Stomach smooth muscle (tissue), 2 donors: Measurements from ENCODE around the gene OBSCN.

ENCODE experiments used
- H3K27ac ChIP-seq: one replicate; pipeline ENCODE4 v1.7.0; 2013; ENCODE audit warnings: mild to moderate bottlenecking, low read length, inconsistent platforms
- H3K27me3 ChIP-seq, 2 donors: one replicate each; pipeline ENCODE4 v1.7.0; 2013; ENCODE audit warnings: low read length in 2 of 2; ENCODE audit not compliant: insufficient read depth in 2 of 2, control insufficient read depth in 1 of 2
- H3K36me3 ChIP-seq, 2 donors: one replicate each; pipeline ENCODE4 v1.7.0; 2013; ENCODE audit warnings: low read length in 2 of 2; ENCODE audit not compliant: control insufficient read depth in 2 of 2, insufficient read depth in 2 of 2
- H3K4me1 ChIP-seq: one replicate; pipeline ENCODE4 v1.7.0; 2013; ENCODE audit warnings: low read length; ENCODE audit not compliant: control insufficient read depth, insufficient read depth
- H3K4me3 ChIP-seq, 2 donors: one replicate each; pipeline ENCODE4 v1.7.0; 2013; ENCODE audit warnings: low read length in 2 of 2
- H3K9ac ChIP-seq, 2 donors: one replicate each; pipeline ENCODE4 v1.7.0; 2013; ENCODE audit warnings: low read length in 2 of 2, mild to moderate bottlenecking in 1 of 2
- H3K9me3 ChIP-seq, 2 donors: one replicate each; pipeline ENCODE4 v1.7.0; 2013; ENCODE audit warnings: low read length in 2 of 2; ENCODE audit not compliant: control insufficient read depth in 2 of 2
- donor health status: healthy.
- donor health status: Pancreatic carcinoma.

The OBSCN gene

DNA sequence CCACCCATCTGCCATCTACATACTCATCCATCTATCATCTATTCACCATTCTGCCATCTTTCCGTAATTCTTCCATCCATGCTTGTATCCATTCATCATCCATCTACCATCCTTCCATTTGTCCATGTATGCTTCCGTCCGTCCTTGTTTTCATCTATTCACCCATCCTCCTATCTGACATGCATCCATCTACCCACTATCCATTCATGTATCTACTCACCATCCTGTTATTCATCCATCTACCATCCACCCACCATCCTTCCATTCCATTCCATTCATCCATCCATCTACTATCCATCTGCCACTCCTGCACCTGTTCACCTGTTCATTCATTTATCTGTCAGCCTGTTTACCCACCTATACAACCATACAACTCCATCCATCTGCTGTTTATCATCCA is 112.5 kb downstream of the OBSCN start:
- no peaks in the 10 kb centered on the region for H3K27me3 ChIP-seq
- no peak overlapping the region for H3K4me3 ChIP-seq
- no peaks in the 10 kb centered on the region for H3K4me1 ChIP-seq
- H3K27ac ChIP-seq = no peak overlapping the region
- H3K9me3 ChIP-seq = peaks cover 3 to 5% of the 10 kb centered on the region in 2 donors
- peaks cover 0 to 15% of the 10 kb centered on the region in 2 donors for H3K36me3 ChIP-seq
- no peak overlapping the region for H3K9ac ChIP-seq

DNA sequence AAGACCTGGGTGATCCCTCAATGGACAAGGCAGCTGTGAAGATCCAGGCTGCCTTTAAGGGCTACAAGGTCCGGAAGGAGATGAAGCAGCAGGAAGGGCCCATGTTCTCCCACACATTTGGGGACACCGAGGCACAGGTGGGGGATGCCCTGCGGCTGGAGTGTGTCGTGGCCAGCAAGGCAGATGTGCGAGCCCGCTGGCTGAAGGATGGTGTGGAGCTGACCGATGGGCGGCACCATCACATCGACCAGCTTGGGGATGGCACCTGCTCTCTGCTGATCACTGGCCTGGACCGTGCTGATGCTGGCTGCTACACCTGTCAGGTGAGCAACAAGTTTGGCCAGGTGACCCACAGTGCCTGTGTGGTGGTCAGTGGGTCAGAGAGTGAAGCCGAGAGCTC is 113.6 kb downstream of the OBSCN start:
- H3K4me1 ChIP-seq = no peaks in the 10 kb centered on the region
- no peak overlapping the region for H3K4me3 ChIP-seq
- H3K36me3 ChIP-seq = peaks cover 0 to 15% of the 10 kb centered on the region in 2 donors
- no peaks in the 10 kb centered on the region for H3K27me3 ChIP-seq
- H3K9me3 ChIP-seq = peaks cover 3 to 5% of the 10 kb centered on the region in 2 donors
- H3K27ac ChIP-seq = no peak overlapping the region
- no peak overlapping the region for H3K9ac ChIP-seq

DNA sequence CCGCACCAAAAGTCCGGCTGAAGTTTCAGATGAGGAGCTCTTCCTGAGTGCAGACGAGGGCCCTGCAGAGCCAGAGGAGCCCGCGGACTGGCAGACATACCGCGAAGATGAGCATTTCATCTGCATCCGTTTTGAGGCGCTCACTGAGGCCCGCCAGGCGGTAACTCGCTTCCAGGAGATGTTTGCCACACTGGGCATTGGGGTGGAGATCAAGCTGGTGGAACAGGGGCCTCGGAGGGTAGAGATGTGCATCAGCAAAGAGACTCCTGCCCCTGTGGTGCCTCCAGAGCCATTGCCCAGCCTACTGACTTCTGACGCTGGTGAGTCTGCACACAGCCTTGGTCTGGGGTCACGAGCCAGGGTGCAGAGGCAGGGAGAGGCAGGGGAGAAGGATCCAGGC is 114.1 kb downstream of the OBSCN start:
- H3K27ac ChIP-seq = no peak overlapping the region
- H3K4me1 ChIP-seq = no peaks in the 10 kb centered on the region
- H3K9me3 ChIP-seq = peaks cover 3 to 5% of the 10 kb centered on the region in 2 donors
- H3K9ac ChIP-seq = no peak overlapping the region
- no peaks in the 10 kb centered on the region for H3K27me3 ChIP-seq
- peaks cover 0 to 15% of the 10 kb centered on the region in 2 donors for H3K36me3 ChIP-seq
- no peak overlapping the region for H3K4me3 ChIP-seq

DNA sequence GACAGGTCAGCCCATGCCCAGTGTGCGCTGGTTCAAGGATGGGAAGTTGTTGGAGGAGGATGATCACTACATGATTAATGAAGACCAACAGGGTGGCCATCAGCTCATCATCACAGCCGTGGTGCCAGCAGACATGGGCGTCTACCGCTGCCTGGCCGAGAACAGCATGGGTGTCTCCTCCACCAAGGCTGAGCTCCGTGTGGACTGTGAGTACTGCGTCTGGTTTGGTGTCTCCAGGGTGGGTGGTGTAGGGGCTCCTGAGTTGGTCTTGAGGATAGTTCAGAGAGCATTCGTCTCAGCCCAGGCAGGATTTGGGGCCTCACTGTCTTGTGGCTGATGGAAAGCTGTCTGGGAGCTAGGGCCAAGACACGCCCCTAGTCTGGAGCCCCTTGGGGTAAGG is 115.6 kb downstream of the OBSCN start:
- Histone ChIP-seq H3K9me3 (peaks cover 3 to 5% of the 10 kb centered on the region in 2 donors), H3K4me3 (no peak overlapping the region), H3K4me1 (no peaks in the 10 kb centered on the region), H3K9ac (no peak overlapping the region), H3K36me3 (peaks cover 0 to 15% of the 10 kb centered on the region in 2 donors), H3K27ac (no peak overlapping the region), H3K27me3 (no peaks in the 10 kb centered on the region)

DNA sequence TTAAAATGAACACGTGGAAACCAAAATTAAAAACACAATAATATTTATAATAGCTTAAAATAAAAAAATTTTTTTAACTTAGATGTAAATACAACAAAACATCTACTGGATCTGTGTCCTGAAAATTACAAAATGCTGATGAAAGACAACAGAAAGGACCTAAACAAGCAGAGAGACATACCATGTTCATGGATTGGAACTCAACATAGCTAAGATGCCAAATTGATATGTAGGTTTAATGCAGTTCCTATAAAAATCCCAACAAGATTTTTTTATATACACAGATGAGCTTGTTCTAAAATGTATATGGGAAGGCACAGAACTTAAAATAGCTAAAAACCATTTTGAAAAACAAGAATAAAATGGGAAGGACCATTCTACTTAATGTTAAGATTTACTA is 117.4 kb downstream of the OBSCN start:
- no peaks in the 10 kb centered on the region for H3K4me1 ChIP-seq
- peaks cover 3 to 5% of the 10 kb centered on the region in 2 donors for H3K9me3 ChIP-seq
- peaks cover 0 to 10% of the 10 kb centered on the region in 2 donors for H3K36me3 ChIP-seq
- no peaks in the 10 kb centered on the region for H3K27me3 ChIP-seq
- H3K4me3 ChIP-seq = no peak overlapping the region
- H3K27ac ChIP-seq = no peak overlapping the region
- H3K9ac ChIP-seq = no peak overlapping the region

DNA sequence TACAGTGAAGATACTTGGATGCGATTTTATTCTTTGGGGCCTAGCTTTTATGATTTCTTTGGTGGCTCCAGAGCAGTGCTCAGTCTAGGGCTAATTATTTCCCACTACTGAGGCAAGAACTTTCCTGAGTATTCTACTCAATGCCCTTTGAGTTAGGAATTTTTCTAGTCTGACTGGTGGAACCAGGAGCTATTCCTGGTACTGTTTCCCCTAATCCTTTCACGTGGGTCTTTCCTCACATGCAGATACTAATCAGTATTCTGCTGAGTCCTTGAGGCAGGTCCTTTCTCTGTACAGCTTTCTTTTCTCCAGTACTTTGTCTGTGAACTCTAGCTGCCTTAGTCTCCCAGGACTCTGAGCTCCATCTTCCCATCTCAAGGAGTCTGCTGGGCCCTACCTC is 122.0 kb downstream of the OBSCN start:
- no peaks in the 10 kb centered on the region for H3K36me3 ChIP-seq
- H3K4me1 ChIP-seq = no peaks in the 10 kb centered on the region
- H3K9me3 ChIP-seq = peaks cover under 1 to 1% of the 10 kb centered on the region in 2 donors
- no peaks in the 10 kb centered on the region for H3K27me3 ChIP-seq
- no peak overlapping the region for H3K9ac ChIP-seq
- no peak overlapping the region for H3K4me3 ChIP-seq
- H3K27ac ChIP-seq = no peak overlapping the region

DNA sequence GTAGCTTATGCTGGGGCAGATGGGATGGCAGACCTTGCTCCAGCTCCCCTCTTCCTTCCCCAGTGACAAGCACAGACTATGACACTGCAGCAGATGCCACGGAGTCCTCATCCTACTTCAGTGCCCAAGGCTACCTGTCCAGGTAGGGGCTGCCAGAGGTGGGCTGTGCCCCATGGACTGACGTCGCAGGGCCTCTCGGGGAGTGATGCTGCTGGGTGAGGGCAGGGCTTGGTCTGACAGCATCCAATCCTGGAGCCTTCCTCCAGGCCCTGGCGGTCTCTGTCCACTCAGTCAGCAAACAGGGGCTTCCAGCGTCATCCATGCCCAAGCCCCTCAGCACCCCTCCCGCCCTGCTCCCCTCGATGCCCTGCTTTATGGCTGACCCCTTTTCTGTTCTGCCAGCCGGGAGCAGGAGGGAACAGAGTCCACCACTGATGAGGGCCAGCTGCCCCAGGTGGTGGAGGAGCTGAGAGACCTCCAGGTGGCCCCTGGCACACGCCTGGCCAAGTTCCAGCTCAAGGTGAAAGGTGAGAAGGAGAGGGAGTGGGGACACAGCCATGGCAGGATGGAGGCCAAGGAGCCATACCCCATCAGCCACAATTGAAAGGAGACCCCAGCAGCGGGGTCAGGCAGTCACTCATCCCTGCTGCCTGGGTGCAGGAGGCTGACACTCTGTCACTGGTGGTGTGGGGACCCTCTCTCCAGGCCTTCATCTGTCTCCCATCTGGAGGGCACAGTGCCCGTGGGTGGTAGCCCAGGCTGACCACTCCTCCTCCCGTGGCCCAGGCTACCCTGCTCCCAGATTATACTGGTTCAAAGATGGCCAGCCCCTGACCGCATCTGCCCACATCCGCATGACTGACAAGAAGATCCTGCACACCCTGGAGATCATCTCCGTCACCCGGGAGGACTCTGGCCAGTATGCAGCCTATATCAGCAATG is 125.2 kb downstream of the OBSCN start:
- no peaks in the 10 kb centered on the region for H3K36me3 ChIP-seq
- H3K27me3 ChIP-seq = no peaks in the 10 kb centered on the region
- no peak overlapping the region for H3K4me3 ChIP-seq
- no peak overlapping the region for H3K27ac ChIP-seq
- H3K4me1 ChIP-seq = no peaks in the 10 kb centered on the region
- no peak overlapping the region for H3K9ac ChIP-seq
- no peaks in the 10 kb centered on the region for H3K9me3 ChIP-seq

DNA sequence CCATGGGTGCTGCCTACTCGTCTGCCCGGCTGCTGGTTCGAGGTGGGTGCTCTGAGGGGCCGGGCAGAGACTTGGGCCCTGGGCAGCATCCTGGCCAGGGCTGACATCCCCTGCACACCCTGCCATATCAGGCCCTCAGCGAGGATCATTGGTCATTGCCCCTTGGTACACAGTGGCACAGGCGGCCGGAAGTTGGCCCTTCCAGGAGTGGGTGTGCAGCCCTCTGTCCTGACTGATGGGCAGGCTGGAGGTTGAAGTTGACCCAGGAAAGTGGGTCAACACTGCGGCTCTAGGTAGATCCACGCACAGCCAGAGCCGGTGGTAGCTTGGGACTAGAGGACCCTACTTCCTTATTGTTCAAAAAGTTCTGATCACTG is 125.9 kb downstream of the OBSCN start:
- H3K27me3 ChIP-seq = no peaks in the 10 kb centered on the region

DNA sequence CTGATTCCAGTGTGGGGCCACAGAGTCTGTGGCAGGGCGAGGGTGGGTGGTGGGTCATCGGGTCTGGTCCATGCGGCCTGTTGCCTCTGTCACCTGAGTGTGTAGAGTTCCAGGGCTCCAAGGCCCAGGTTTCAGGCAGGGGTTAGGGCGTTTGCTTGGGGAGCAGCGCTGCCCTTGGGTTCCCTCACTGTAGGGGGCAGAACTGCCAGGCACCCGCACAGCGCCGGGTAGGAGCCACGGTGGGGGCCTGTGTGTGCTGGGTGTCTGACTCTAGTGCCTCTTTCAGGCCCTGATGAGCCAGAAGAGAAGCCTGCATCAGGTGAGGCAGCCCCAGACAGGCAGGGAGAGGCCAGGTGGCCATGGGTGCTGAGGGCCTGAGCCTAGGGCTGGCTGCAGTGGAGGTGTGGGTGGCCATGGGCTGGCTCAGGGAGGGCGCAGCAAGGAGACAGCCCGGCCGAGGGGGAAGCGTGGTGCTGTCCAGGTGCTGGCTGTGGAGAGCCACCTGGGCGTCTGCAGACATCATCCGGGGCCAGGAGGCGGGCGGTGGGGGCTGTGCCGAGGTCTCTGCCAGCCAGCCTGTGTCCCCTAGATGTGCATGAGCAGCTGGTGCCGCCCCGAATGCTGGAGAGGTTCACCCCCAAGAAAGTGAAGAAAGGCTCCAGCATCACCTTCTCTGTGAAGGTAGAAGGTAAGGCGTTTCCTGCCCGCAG is 126.5 kb downstream of the OBSCN start:
- no peak overlapping the region for H3K9ac ChIP-seq
- no peak overlapping the region for H3K4me3 ChIP-seq
- no peaks in the 10 kb centered on the region for H3K9me3 ChIP-seq
- no peak overlapping the region for H3K27ac ChIP-seq
- no peaks in the 10 kb centered on the region for H3K36me3 ChIP-seq
- no peaks in the 10 kb centered on the region for H3K4me1 ChIP-seq
- H3K27me3 ChIP-seq = no peaks in the 10 kb centered on the region

More for the DNA sequence above, 125.9 kb downstream of the OBSCN start:
- H3K27ac ChIP-seq = no peak overlapping the region
- H3K9me3 ChIP-seq = no peaks in the 10 kb centered on the region
- H3K9ac ChIP-seq = no peak overlapping the region
- no peak overlapping the region for H3K4me3 ChIP-seq
- no peaks in the 10 kb centered on the region for H3K36me3 ChIP-seq
- H3K4me1 ChIP-seq = no peaks in the 10 kb centered on the region

DNA sequence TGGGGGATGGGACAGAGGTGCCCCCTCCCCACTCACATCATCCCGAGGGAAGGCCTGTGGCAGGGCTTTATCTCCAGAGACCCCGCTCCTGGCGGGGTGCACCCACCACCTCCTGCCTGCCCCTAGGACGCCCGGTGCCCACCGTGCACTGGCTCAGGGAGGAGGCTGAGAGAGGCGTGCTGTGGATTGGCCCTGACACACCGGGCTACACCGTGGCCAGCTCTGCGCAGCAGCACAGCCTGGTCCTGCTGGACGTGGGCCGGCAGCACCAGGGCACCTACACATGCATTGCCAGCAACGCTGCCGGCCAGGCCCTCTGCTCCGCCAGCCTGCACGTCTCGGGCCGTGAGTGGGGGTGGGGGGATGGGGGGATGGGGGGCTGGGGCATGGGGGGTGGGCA is 127.1 kb downstream of the OBSCN start:
- no peak overlapping the region for H3K27ac ChIP-seq
- no peak overlapping the region for H3K4me3 ChIP-seq
- H3K4me1 ChIP-seq = no peaks in the 10 kb centered on the region
- no peaks in the 10 kb centered on the region for H3K36me3 ChIP-seq
- no peak overlapping the region for H3K9ac ChIP-seq
- H3K27me3 ChIP-seq = no peaks in the 10 kb centered on the region
- no peaks in the 10 kb centered on the region for H3K9me3 ChIP-seq
